ENCODE measurements around the gene ADIG.

ADIG gene

DNA sequence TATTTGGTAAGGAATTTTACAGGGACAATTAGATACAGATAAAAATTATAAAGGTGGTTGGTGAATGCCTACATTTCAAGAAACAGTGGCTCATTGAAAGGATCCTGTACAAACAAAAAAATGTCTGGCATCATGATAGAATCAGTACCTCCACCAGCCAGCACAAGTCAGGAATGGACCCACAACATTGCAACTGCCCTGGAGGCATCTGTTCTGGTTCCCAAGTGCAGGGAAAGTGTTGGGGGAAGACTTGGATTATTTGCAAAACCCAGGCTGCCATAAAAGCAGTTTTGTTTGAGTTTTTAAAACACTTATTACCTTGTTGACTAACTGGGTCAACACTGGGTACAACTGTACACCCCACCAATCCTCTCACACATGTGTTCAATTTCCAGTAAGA, 44.9 kb downstream of the ADIG start:
- H3K27me3 ChIP-seq (ENCODE audit: insufficient read depth, low read depth, severe bottlenecking): no peaks in the 10 kb centered on the region

DNA sequence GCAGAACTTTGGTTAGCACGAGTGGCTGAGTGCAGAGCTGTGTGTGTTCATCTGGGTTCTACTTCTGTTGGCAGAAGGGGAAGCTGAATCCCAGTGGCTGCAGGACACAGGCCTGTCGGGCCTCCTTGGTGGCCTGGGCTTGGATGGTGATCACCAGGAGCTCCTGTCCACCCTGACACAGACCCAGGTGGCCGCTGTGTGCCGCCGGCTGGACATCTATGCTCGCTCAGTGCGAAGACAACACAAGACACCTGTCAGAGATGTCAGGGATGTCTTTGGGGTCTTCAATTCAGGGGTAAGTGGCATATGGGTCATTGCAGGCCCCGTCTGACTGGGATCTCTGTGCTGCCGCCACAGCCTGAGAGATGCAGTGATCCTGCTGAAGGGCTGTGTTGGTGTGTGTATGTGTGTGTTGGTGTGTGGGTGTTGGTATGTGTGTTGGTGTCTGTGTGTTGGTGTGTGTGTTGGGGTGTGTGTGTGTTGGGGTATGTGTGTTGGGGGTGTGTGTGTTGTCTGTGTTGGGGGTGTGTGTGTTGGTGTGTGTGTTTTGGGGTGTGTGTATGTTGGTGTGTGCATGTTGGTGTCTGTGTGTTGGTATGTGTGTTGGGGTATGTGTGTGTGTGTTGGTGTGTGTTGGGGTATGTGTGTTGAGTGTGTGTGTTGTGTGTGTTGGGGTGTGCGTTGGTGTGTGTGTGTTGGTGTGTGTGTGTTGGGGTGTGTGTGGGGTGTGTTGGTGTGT, 46.1 kb downstream of the ADIG start:
- Histone ChIP-seq H3K27me3 (ENCODE audit: insufficient read depth, low read depth, severe bottlenecking) (no peaks in the 10 kb centered on the region), H3K27ac (no peak overlapping the region), H3K4me3 (ENCODE audit: low read depth, low read length) (no peak overlapping the region), H3K9me3 (ENCODE audit: severe bottlenecking) (no peaks in the 10 kb centered on the region), H3K36me3 (no peaks in the 10 kb centered on the region)
- DNase-seq: no peak
- TF ChIP-seq, protein P1, sequence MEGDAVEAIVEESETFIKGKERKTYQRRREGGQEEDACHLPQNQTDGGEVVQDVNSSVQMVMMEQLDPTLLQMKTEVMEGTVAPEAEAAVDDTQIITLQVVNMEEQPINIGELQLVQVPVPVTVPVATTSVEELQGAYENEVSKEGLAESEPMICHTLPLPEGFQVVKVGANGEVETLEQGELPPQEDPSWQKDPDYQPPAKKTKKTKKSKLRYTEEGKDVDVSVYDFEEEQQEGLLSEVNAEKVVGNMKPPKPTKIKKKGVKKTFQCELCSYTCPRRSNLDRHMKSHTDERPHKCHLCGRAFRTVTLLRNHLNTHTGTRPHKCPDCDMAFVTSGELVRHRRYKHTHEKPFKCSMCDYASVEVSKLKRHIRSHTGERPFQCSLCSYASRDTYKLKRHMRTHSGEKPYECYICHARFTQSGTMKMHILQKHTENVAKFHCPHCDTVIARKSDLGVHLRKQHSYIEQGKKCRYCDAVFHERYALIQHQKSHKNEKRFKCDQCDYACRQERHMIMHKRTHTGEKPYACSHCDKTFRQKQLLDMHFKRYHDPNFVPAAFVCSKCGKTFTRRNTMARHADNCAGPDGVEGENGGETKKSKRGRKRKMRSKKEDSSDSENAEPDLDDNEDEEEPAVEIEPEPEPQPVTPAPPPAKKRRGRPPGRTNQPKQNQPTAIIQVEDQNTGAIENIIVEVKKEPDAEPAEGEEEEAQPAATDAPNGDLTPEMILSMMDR (IDR thresholded peaks at IDR 0.05; ENCODE audit: low read depth, low read length): no peak

More for the DNA sequence above, 44.9 kb downstream of the ADIG start:
- Histone ChIP-seq H3K9me3 (ENCODE audit: severe bottlenecking) (no peaks in the 10 kb centered on the region), H3K27ac (no peak overlapping the region), H3K4me3 (ENCODE audit: low read depth, low read length) (no peak overlapping the region), H3K36me3 (no peaks in the 10 kb centered on the region)
- no peak for DNase-seq
- TF ChIP-seq, protein P1 (IDR thresholded peaks at IDR 0.05; ENCODE audit: low read depth, low read length): no peak

DNA sequence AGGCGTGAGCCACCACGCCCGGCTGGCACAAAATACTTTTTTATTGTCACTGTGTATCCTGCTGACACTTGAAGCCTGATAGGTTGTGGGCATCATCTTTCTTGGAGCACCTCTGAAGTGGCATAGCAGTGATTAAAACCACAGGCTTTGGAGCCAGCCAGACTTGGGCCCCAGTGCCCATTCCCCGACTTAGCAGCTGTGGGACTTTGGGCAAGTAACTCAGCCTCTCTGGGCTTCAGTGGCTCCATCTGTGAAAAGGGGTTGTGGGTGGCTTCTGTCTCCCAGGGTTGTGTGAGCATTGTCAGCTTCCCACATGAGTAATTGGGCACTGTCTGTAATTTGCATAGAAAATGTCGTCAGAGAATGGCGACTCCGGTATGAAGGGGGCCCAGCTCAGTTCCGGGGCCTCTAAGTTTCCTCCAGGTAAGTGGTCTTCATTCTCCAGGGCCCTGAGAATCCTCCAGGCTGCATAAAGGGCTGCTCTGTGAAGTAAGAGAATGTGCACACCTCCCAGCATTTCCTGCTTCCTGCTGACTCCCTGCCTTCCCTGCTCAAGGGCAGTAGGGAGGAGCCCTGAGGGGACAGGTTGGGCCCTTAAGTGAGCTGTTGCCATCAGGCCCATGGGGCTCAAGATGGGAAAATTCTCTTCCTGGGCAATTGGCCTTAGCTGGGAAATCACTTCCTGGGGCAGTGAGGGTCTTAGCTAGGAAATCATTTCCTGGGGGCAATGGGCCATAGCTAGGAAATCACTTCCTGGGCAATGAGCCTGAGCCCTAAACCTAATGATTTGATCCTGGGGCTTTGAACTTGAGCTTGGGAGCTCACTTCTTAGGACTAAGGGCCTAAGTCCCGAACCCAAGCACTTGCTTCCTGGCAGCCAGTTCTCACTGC, 47.8 kb downstream of the ADIG start:
- TF ChIP-seq, protein P1 (IDR thresholded peaks at IDR 0.05; ENCODE audit: low read depth, low read length): no peak
- H3K27ac ChIP-seq: no peak overlapping the region
- DNase-seq: no peak
- H3K36me3 ChIP-seq: no peaks in the 10 kb centered on the region; the same call in 1 of the 2 replicates
- H3K9me3 ChIP-seq (ENCODE audit: severe bottlenecking): no peaks in the 10 kb centered on the region
- H3K4me3 ChIP-seq (ENCODE audit: low read depth, low read length): no peak overlapping the region
- H3K27me3 ChIP-seq (ENCODE audit: insufficient read depth, low read depth, severe bottlenecking): no peaks in the 10 kb centered on the region

DNA sequence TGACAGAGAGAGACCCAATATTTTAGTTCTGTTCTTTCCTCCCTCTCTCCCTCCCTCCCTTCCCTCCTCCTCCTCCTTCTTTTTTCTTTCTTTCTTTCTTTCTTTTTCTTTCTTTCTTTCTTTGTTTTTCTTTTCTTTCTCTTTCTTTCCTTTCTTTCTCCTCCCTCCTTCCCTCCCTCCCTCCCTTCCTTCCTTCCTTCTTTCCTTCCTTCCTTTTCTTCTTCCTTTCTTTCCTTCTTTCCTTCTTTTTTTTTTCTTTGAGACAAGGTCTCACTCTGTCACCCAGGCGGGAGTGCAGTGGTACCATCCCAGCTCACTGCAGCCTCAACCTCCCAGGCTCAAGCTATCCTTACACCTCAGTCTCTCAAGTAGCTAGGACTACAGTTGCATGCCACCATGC, 49.0 kb downstream of the ADIG start:
- no peak overlapping the region for H3K27ac ChIP-seq
- TF ChIP-seq, protein P1 (IDR thresholded peaks at IDR 0.05; ENCODE audit: low read depth, low read length): no peak

DNA sequence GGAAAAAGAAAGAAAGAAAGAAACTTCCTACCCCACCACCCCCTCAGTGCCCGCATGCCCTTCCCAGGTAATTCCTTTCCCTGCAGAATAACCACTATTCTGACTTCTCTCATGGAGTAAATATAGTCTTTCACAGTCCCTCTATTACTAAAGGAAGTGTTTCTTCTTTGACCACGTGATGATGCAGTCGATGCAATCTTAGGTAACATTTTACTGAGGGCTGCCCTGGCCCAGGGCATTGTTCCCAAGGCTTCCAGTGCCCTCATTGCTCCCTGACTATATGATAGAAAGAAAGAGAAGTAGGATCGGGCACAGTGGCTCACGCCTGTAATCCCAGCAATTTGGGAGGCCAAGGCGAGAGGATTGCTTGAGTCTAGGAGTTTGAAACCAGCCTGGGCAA, 49.7 kb downstream of the ADIG start:
- no peak overlapping the region for H3K4me3 ChIP-seq (ENCODE audit: low read depth, low read length)
- no peak overlapping the region for H3K27ac ChIP-seq
- no peaks in the 10 kb centered on the region for H3K27me3 ChIP-seq (ENCODE audit: insufficient read depth, low read depth, severe bottlenecking)
- no peaks in the 10 kb centered on the region for H3K9me3 ChIP-seq (ENCODE audit: severe bottlenecking)
- TF ChIP-seq, protein P1 (IDR thresholded peaks at IDR 0.05; ENCODE audit: low read depth, low read length): no peak
- DNase-seq: no peak
- no peaks in the 10 kb centered on the region; the same call in 1 of the 2 replicates for H3K36me3 ChIP-seq

More for the DNA sequence above, 49.0 kb downstream of the ADIG start:
- Histone ChIP-seq H3K4me3 (ENCODE audit: low read depth, low read length) (no peak overlapping the region), H3K27me3 (ENCODE audit: insufficient read depth, low read depth, severe bottlenecking) (no peaks in the 10 kb centered on the region), H3K9me3 (ENCODE audit: severe bottlenecking) (no peaks in the 10 kb centered on the region), H3K36me3 (no peaks in the 10 kb centered on the region; the same call in 1 of the 2 replicates)
- no peak for DNase-seq

All from WERI-Rb-1 (cell line).